Measurements from ENCODE around the gene PDRG1. TPM values are rescaled to one million over a fixed set of nuclear protein-coding genes. Genes with fewer than 3 reads are reported as not detected.

The PDRG1 gene
- 3.3 and 5.1 TPM in 2 replicates for total RNA-seq

DNA sequence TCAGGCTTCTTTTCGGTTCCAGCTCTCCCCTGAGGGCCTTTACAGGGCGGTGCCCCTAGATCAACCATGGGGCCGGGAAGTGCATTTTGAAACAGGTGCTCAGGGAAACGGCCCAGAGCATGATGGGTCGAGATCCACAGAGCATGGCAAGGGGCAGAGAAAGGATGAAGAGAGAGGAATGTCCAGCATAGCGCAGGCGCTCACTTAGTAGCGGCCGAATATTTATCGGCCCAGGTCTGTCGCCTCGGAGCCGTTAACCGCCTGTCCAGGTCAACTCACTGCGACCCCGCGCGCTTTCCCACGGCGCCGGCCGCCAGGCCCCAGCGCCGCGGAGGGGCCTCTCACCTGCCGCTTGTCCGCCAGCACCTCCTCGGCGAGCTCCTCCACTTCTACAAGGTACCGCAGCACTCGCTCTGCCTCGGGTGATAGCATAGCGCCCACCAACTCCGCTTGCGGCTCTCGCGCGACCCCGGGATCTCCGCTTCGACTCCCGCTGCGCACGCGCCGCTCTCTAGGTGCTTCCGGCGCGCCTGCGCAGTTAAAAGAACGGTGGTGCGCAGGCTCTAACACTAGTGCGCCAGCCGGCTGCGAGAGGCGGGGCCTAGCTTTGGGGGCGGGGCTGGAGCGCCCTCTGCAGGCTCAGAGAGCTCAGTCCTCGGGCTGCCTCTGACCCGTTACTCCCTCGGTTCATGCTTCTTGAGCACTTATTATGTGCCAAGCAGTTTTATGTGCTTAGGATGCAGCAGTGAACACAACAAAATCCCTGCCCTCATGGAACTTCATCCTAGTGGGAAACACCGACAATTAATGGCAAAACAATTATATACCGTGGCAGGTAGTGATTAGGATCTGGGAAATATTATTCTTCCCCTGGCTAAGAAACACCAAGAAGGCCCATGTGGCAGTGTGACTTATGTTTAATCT, at the start of gene PDRG1:
Gene PDRG1 (minus strand): TSS at position 517 of the 924 bp plus-strand sequence. CDS start 85 bp downstream, at position 432.

DNA sequence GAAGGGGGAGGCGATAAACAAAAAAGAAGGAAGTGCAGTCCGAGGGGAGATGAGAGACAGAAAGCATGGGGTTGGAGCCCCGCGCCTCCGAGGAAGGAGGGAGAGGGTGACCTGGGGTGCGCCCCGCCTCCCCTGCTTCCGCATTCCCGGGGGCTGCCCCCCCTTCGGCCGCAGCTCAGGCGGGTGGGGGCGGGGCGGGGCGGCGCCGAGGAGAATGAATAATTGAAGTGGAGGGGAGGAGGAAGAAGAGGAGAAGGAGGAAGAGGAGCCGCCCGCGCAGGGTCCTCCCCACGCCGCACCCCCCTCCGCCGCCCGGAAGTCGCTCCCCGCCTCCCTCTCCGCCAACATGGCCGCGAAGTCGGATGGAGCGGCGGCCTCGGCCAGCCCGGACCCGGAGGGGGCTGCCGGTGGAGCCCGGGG, 16.0 kb upstream of the PDRG1 start, which contains the start of gene XKR7:
Gene XKR7 (plus strand): TSS at position 322 of the 420 bp plus-strand sequence. CDS start 25 bp downstream, at position 347.

Other genes starting within 250 kb of the PDRG1 start
- 68.7 and 87.5 TPM in 2 replicates for gene BCL2L1, start 229.2 kb downstream of the PDRG1 start, total RNA-seq
- 6.9 and 83.9 TPM in 2 replicates for gene TPX2, start 212.8 kb downstream of the PDRG1 start, total RNA-seq
- not detected in 2 replicates for gene MYLK2, start 132.7 kb downstream of the PDRG1 start, total RNA-seq
- not detected in 2 replicates for gene FOXS1, start 106.4 kb downstream of the PDRG1 start, total RNA-seq
- 0.33 TPM in 1 of 2 replicates, not detected in the other for gene DUSP15, start 81.5 kb downstream of the PDRG1 start, total RNA-seq
- gene TTLL9, start 81.4 kb downstream of the PDRG1 start, total RNA-seq = 0.17 TPM in 1 of 2 replicates, not detected in the other
- gene XKR7, start 16.1 kb upstream of the PDRG1 start, total RNA-seq = under 0.01 TPM in 1 of 2 replicates, not detected in the other
- not detected in 2 replicates for gene CCM2L, start 58.4 kb upstream of the PDRG1 start, total RNA-seq
- not detected in 2 replicates for gene HCK, start 100.2 kb upstream of the PDRG1 start, total RNA-seq
- 31.4 and 48.1 TPM in 2 replicates for gene TM9SF4, start 157.7 kb upstream of the PDRG1 start, total RNA-seq

All from smooth muscle cell of trachea (primary cell).